Osteocyte (in vitro differentiated cells): ENCODE results near the gene TACC2. TPM values are rescaled to one million over a fixed set of nuclear protein-coding genes. Genes with fewer than 3 reads are reported as not detected.
"Not testable (repeated sequence)": the region's sequence is repeated elsewhere in the genome, so short reads cannot be mapped to it uniquely, and the experiment has no call there.

Experiments
- DNase-seq: peaks from one replicate; pipeline ENCODE4 v3.0.0; 2021; ENCODE audit warnings: mixed read lengths; ENCODE audit not compliant: unreplicated experiment; ENCODE audit errors: extremely low spot score
- H3K27ac Mint-ChIP-seq: one replicate; pipeline ENCODE4 v1.8.0; 2021; ENCODE audit warnings: mild to moderate bottlenecking, mixed read lengths; ENCODE audit not compliant: unreplicated experiment
- H3K27me3 Mint-ChIP-seq: one replicate; pipeline ENCODE4 v1.8.0; 2021; ENCODE audit warnings: mixed read lengths; ENCODE audit not compliant: unreplicated experiment
- H3K36me3 Mint-ChIP-seq: one replicate; pipeline ENCODE4 v1.8.0; 2021; ENCODE audit warnings: mixed read lengths; ENCODE audit not compliant: unreplicated experiment
- H3K4me1 Mint-ChIP-seq: one replicate; pipeline ENCODE4 v1.8.0; 2021; ENCODE audit warnings: mixed read lengths; ENCODE audit not compliant: unreplicated experiment
- H3K4me3 Mint-ChIP-seq: one replicate; pipeline ENCODE4 v1.8.0; 2021; ENCODE audit warnings: mild to moderate bottlenecking, moderate library complexity, mixed read lengths; ENCODE audit not compliant: unreplicated experiment
- H3K9me3 Mint-ChIP-seq: one replicate; pipeline ENCODE4 v1.8.0; 2021; ENCODE audit warnings: mixed read lengths; ENCODE audit not compliant: unreplicated experiment
- CTCF ChIP-seq: fragments of 200-600 bp; sonication (generic); IDR thresholded peaks from 2 replicates; pipeline ENCODE4 v1.5.0; 2021; ENCODE audit warnings: antibody characterized with exemption, mild to moderate bottlenecking, moderate library complexity
- total RNA-seq: library from RNA; stranded (reverse); gene quantifications from 2 replicates; pipeline ENCODE4 v1.2.1, GENCODE V29; 2021

TACC2 gene
- total RNA-seq, 1 donor from 2014 or later, result 64.2 TPM

GRCh38 chr10:122013311-122013780 lies 24.4 kb downstream of the TACC2 start:
- Mint-ChIP-seq H3K4me3 (no peak overlapping the region), H3K4me1 (no peaks in the 10 kb centered on the region), H3K27me3 (peaks cover 20% of the 10 kb centered on the region), H3K36me3 (no peaks in the 10 kb centered on the region), H3K27ac (no peak overlapping the region), H3K9me3 (no peaks in the 10 kb centered on the region)
- no peak for DNase-seq
- TF ChIP-seq CTCF, result no peak

GRCh38 chr10:122014652-122015248 lies 25.8 kb downstream of the TACC2 start:
- TF ChIP-seq CTCF, result no peak
- no peaks in the 10 kb centered on the region for H3K9me3 Mint-ChIP-seq
- H3K27ac Mint-ChIP-seq, result no peak overlapping the region
- H3K27me3 Mint-ChIP-seq, result peaks cover 30% of the 10 kb centered on the region
- no peak for DNase-seq
- no peaks in the 10 kb centered on the region for H3K36me3 Mint-ChIP-seq
- no peaks in the 10 kb centered on the region for H3K4me1 Mint-ChIP-seq
- no peak overlapping the region for H3K4me3 Mint-ChIP-seq

GRCh38 chr10:122017926-122018325 lies 29.0 kb downstream of the TACC2 start:
- not testable (repeated sequence) for H3K9me3 Mint-ChIP-seq, DNase-seq, H3K4me3 Mint-ChIP-seq, H3K27ac Mint-ChIP-seq, H3K36me3 Mint-ChIP-seq, H3K4me1 Mint-ChIP-seq
- H3K27me3 Mint-ChIP-seq, result peaks cover 33% of the 10 kb centered on the region

GRCh38 chr10:122018491-122018890 lies 29.5 kb downstream of the TACC2 start:
- H3K27ac Mint-ChIP-seq, result no peak overlapping the region
- H3K4me3 Mint-ChIP-seq, result no peak overlapping the region
- TF ChIP-seq CTCF, result no peak
- DNase-seq, result no peak
- no peaks in the 10 kb centered on the region for H3K4me1 Mint-ChIP-seq
- no peaks in the 10 kb centered on the region for H3K36me3 Mint-ChIP-seq
- peaks cover 28% of the 10 kb centered on the region for H3K27me3 Mint-ChIP-seq
- H3K9me3 Mint-ChIP-seq, result no peaks in the 10 kb centered on the region

GRCh38 chr10:122018951-122019413 lies 30.0 kb downstream of the TACC2 start:
- no peak for TF ChIP-seq CTCF
- Mint-ChIP-seq H3K27me3 (peaks cover 28% of the 10 kb centered on the region), H3K36me3 (no peaks in the 10 kb centered on the region), H3K9me3 (no peaks in the 10 kb centered on the region), H3K4me3 (no peak overlapping the region), H3K4me1 (no peaks in the 10 kb centered on the region), H3K27ac (no peak overlapping the region)
- no peak for DNase-seq
